ENCODE measurements around the gene RASA3.

DNA sequence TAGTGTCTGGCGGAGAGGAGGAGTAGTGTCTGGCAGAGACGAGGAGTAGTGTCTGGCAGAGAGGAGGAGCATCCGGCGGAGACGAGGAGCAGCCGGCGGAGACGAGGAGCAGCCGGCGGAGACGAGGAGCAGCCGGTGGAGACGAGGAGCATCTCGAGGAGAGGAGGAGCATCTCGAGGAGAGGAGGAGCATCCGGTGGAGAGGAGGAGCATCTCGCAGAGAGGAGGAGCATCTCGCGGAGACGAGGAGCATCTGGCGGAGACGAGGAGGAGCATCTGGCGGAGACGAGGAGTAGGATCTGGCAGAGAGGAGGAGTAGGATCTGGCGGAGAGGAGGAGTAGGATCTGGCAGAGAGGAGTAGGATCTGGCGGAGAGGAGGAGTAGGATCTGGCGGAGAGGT, 176.7 kb downstream of the RASA3 start:
- no peak for TF ChIP-seq EZH2 (IDR thresholded peaks at IDR 0.05; ENCODE audit: insufficient read depth, low read length)
- TF ChIP-seq, protein P1, sequence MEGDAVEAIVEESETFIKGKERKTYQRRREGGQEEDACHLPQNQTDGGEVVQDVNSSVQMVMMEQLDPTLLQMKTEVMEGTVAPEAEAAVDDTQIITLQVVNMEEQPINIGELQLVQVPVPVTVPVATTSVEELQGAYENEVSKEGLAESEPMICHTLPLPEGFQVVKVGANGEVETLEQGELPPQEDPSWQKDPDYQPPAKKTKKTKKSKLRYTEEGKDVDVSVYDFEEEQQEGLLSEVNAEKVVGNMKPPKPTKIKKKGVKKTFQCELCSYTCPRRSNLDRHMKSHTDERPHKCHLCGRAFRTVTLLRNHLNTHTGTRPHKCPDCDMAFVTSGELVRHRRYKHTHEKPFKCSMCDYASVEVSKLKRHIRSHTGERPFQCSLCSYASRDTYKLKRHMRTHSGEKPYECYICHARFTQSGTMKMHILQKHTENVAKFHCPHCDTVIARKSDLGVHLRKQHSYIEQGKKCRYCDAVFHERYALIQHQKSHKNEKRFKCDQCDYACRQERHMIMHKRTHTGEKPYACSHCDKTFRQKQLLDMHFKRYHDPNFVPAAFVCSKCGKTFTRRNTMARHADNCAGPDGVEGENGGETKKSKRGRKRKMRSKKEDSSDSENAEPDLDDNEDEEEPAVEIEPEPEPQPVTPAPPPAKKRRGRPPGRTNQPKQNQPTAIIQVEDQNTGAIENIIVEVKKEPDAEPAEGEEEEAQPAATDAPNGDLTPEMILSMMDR (IDR thresholded peaks at IDR 0.05; ENCODE audit: insufficient read depth, low read depth, low read length): no peak

Measured in astrocyte (in vitro differentiated cells and primary cell).